ENCODE measurements around the gene HSD3B1. TPM values are rescaled to one million over a fixed set of nuclear protein-coding genes. Genes with fewer than 3 reads are reported as not detected.

Gene HSD3B1
- polyA plus RNA-seq, 2 of the 4 experiments (the other 2 are of a cell fraction) = not detected

DNA sequence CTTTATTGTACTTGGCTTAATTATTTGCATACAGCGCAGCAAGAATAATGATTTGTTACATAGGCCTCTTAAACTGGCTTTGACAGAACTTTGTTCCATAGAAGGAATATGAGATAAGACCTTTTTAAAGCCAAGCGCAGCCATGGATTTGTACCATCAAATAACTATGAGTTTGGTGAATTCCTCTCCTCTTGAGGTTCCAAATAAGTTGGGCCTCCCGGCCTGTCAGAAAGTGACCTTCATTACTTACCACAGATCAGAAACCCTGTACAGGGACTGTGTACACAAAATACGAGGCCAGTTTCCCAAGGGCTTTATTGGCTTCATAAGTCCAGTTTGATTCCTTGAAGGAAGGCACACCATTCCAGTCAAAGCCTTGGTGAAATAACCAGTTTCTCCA lies 21.8 kb upstream of the HSD3B1 start:
- FAIRE-seq (no peak), DNase-seq (ENCODE audit: low read depth in 1 of 2, low spot score in 1 of 2) (no peak), ATAC-seq (no peak)
- 54% methylated on average over 4 of the region's 4 CpGs for WGBS (ENCODE audit: missing lambda C conversion rate)
- CTCF ChIA-PET = no interaction called here
- TF ChIP-seq HEYL (CRISPR knock-in tag; IDR thresholded peaks at IDR 0.05) (no peak), HOXA7 (CRISPR knock-in tag; IDR thresholded peaks at IDR 0.05) (no peak), PHF8 (IDR thresholded peaks at IDR 0.05; ENCODE audit: borderline replicate concordance, low read depth) (no peak), TFCP2L1 (CRISPR knock-in tag; IDR thresholded peaks at IDR 0.05) (no peak), ELK1 (IDR thresholded peaks at IDR 0.05; ENCODE audit: low read depth, low read length) (no peak), BCL3 (IDR thresholded peaks at IDR 0.05) (no peak)
- no peaks in the 10 kb centered on the region for H3K4me1 ChIP-seq
- no peak overlapping the region for H3K4me3 ChIP-seq
- H3K4me2 ChIP-seq = no peak overlapping the region
- no peaks in the 10 kb centered on the region for H3K9me3 ChIP-seq
- no peak overlapping the region for H3K27ac ChIP-seq
- POLR2A ChIA-PET = no interaction called here

- H3K9me3 ChIP-seq = no peaks in the 10 kb centered on the region
- H3K4me1 ChIP-seq = no peaks in the 10 kb centered on the region
- CTCF ChIA-PET = interaction anchor here (1.3 kb wide), 1 partner anchor 13 kb away, joined by 3 read pairs; no protein-coding TSS in a partner anchor
- TF ChIP-seq ELK1 (IDR thresholded peaks at IDR 0.05; ENCODE audit: low read depth, low read length) (no peak), ZSCAN20 (CRISPR knock-in tag; IDR thresholded peaks at IDR 0.05) (no peak), CEBPB (IDR thresholded peaks at IDR 0.05) (no peak), KDM5A (IDR thresholded peaks at IDR 0.05) (no peak), BHLHE40 (IDR thresholded peaks at IDR 0.05; ENCODE audit: low read depth, low read length) (no peak), RFX5 (IDR thresholded peaks at IDR 0.05) (no peak), ZFP36 (IDR thresholded peaks at IDR 0.05; ENCODE audit: borderline replicate concordance, partially characterized antibody) (no peak), RARB (CRISPR knock-in tag; IDR thresholded peaks at IDR 0.05) (no peak)
- TF ChIP-seq, protein P1, sequence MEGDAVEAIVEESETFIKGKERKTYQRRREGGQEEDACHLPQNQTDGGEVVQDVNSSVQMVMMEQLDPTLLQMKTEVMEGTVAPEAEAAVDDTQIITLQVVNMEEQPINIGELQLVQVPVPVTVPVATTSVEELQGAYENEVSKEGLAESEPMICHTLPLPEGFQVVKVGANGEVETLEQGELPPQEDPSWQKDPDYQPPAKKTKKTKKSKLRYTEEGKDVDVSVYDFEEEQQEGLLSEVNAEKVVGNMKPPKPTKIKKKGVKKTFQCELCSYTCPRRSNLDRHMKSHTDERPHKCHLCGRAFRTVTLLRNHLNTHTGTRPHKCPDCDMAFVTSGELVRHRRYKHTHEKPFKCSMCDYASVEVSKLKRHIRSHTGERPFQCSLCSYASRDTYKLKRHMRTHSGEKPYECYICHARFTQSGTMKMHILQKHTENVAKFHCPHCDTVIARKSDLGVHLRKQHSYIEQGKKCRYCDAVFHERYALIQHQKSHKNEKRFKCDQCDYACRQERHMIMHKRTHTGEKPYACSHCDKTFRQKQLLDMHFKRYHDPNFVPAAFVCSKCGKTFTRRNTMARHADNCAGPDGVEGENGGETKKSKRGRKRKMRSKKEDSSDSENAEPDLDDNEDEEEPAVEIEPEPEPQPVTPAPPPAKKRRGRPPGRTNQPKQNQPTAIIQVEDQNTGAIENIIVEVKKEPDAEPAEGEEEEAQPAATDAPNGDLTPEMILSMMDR (IDR thresholded peaks at IDR 0.05) = no peak
- H3K27ac ChIP-seq = no peak overlapping the region
- H3K4me2 ChIP-seq = no peak overlapping the region
- POLR2A ChIA-PET = no interaction called here
- FAIRE-seq (no peak), ATAC-seq (no peak), DNase-seq (ENCODE audit: low read depth in 1 of 2, low spot score in 1 of 2) (no peak)
- WGBS (ENCODE audit: missing lambda C conversion rate) = 24% methylated on average over 4 of the region's 4 CpGs
- no peak overlapping the region for H3K4me3 ChIP-seq
Observed at GRCh38 chr1:119488216-119488615, 18.8 kb upstream of the HSD3B1 start.

- ATAC-seq (no peak), FAIRE-seq (no peak), DNase-seq (ENCODE audit: low read depth in 1 of 2, low spot score in 1 of 2) (no peak)
- POLR2A ChIA-PET = no interaction called here
- Histone ChIP-seq H3K27ac (no peak overlapping the region), H3K4me3 (no peak overlapping the region), H3K4me1 (no peaks in the 10 kb centered on the region), H3K9me3 (no peaks in the 10 kb centered on the region), H3K4me2 (no peak overlapping the region)
- TF ChIP-seq JUNB (IDR thresholded peaks at IDR 0.05) (no peak), RCOR1 (IDR thresholded peaks at IDR 0.05; ENCODE audit: low read depth, low read length) (no peak), CHD2 (IDR thresholded peaks at IDR 0.05; ENCODE audit: low read length, partially characterized antibody) (no peak), MAFK (IDR thresholded peaks at IDR 0.05; ENCODE audit: partially characterized antibody) (no peak), MYC (IDR thresholded peaks at IDR 0.05; ENCODE audit: borderline replicate concordance, low read length) (no peak), CEBPB (IDR thresholded peaks at IDR 0.05) (no peak), SMC3 (IDR thresholded peaks at IDR 0.05) (no peak)
- CTCF ChIA-PET = interaction anchor here (1.3 kb wide), 1 partner anchor 14 kb away, joined by 3 read pairs; no protein-coding TSS in a partner anchor
- 5% methylated on average over 2 of the region's 2 CpGs for WGBS (ENCODE audit: missing lambda C conversion rate)
Observed at GRCh38 chr1:119489201-119489600, 17.8 kb upstream of the HSD3B1 start.

Data from A549 (cell line).